HCT116 (cell line): Measurements from ENCODE around the gene ABLIM1.

Experiments used
- CEBPB ChIP-seq: IDR thresholded peaks from 2 replicates; pipeline ENCODE4 v1.6.1; 2012; ENCODE audit warnings: low read depth
- CTCF ChIP-seq, 3 experiments: fragments of 200-600 bp in 1 of 3; sonication (generic) in 1 of 3; IDR thresholded peaks in 2 of 3; conservative IDR thresholded peaks in 1 of 3; 2 replicates each; pipeline ENCODE4 v1.5.1; 2012 to 2017; ENCODE audit warnings: low read depth in 2 of 3, low read length in 2 of 3, antibody characterized with exemption in 1 of 3, borderline replicate concordance in 1 of 3, control low read depth in 1 of 3, mild to moderate bottlenecking in 1 of 3, mixed read lengths in 1 of 3, mixed run types in 1 of 3, moderate library complexity in 1 of 3; ENCODE audit not compliant: insufficient read depth in 1 of 3
- EZH2 ChIP-seq: fragments of 200-600 bp; sonication (generic); IDR thresholded peaks from 2 replicates; pipeline ENCODE4 v1.6.1; 2017; ENCODE audit warnings: antibody characterized with exemption, mixed run types
- EZH2phosphoT487 ChIP-seq: fragments of 200-600 bp; IDR thresholded peaks from 2 replicates; pipeline ENCODE4 v1.6.1; 2018; ENCODE audit warnings: antibody characterized with exemption, borderline replicate concordance
- POLR2A ChIP-seq: IDR thresholded peaks from 2 replicates; pipeline ENCODE4 v1.7.0; 2011; ENCODE audit warnings: borderline replicate concordance; ENCODE audit not compliant: insufficient read depth, insufficient read length; ENCODE audit errors: extremely low read depth
- POLR2AphosphoS5 ChIP-seq: IDR thresholded peaks from 2 replicates; pipeline ENCODE4 v1.6.1; 2011; ENCODE audit warnings: mild to moderate bottlenecking, low read depth, low read length, moderate library complexity
- SP1 ChIP-seq: IDR thresholded peaks from 2 replicates; pipeline ENCODE4 v1.6.1; 2012; ENCODE audit warnings: low read depth
- TCF7L2 ChIP-seq: IDR thresholded peaks from 2 replicates; pipeline ENCODE4 v1.7.0; 2011; ENCODE audit warnings: borderline replicate concordance, inconsistent platforms; ENCODE audit not compliant: insufficient read depth, insufficient read length; ENCODE audit errors: extremely low read depth
- YY1 ChIP-seq: IDR thresholded peaks from 2 replicates; pipeline ENCODE4 v1.6.1; 2011; ENCODE audit warnings: low read length, low read depth, moderate library complexity, mild to moderate bottlenecking; ENCODE audit not compliant: insufficient replicate concordance; ENCODE audit errors: extremely low read depth
- ZFX ChIP-seq: fragments of 450-650 bp; IDR thresholded peaks from 2 replicates; pipeline ENCODE4 v1.6.1; 2017
- ZNF274 ChIP-seq: fragments of 200-500 bp; sonication (Bioruptor generic); IDR thresholded peaks from 2 replicates; pipeline ENCODE4 v1.6.1; 2014; ENCODE audit warnings: mild to moderate bottlenecking, low read depth, low read length, inconsistent platforms
- TF ChIP-seq, protein P1 (sequence below): IDR thresholded peaks from 2 replicates; pipeline ENCODE4 v1.6.1; 2012
- TF ChIP-seq, protein P2 (sequence below): IDR thresholded peaks from 2 replicates; pipeline ENCODE4 v1.6.1; 2012

- TF ChIP-seq CTCF (IDR thresholded peaks at IDR 0.05 in 2 of 3, conservative IDR thresholded peaks at IDR 0.05 in 1 of 3; ENCODE audit: borderline replicate concordance in 1 of 3, insufficient read depth in 1 of 3, low read depth in 2 of 3, low read length in 2 of 3), result no peak
- no peak for TF ChIP-seq POLR2AphosphoS5
- no peak for TF ChIP-seq POLR2A
- no peak for TF ChIP-seq YY1
- no peak for TF ChIP-seq EZH2phosphoT487
- TF ChIP-seq EZH2, result no peak
- TF ChIP-seq, protein P1, sequence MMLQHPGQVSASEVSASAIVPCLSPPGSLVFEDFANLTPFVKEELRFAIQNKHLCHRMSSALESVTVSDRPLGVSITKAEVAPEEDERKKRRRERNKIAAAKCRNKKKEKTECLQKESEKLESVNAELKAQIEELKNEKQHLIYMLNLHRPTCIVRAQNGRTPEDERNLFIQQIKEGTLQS, result no peak
- no peak for TF ChIP-seq TCF7L2
- no peak for TF ChIP-seq SP1
- no peak for TF ChIP-seq ZFX
- TF ChIP-seq ZNF274, result no peak
- TF ChIP-seq CEBPB, result no peak
- TF ChIP-seq, protein P2, sequence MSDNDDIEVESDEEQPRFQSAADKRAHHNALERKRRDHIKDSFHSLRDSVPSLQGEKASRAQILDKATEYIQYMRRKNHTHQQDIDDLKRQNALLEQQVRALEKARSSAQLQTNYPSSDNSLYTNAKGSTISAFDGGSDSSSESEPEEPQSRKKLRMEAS, result no peak
These were observed 23.5 kb upstream of the ABLIM1 start for GRCh38 chr10:114681542-114681941.
